Gastroesophageal sphincter (tissue), 4 donors: ENCODE results near the gene HBG2. TPM values are rescaled to one million over a fixed set of nuclear protein-coding genes. Genes with fewer than 3 reads are reported as not detected.

Source experiments
- ATAC-seq: fragments of 150-250 bp; one replicate; pipeline ENCODE4 v1.9.1; 2016; ENCODE audit warnings: mild to moderate bottlenecking, moderate library complexity
- H3K27ac ChIP-seq, 4 donors: fragments of 200-600 bp; sonication (generic) in 3 of 4; 1 replicate in 3 of 4; 2 replicates in 1 of 4; pipeline ENCODE4 v1.5.1; 2016 to 2019
- H3K27me3 ChIP-seq: fragments of 200-600 bp; sonication (generic); one replicate; pipeline ENCODE4 v1.5.1; 2019
- H3K36me3 ChIP-seq, 2 donors: fragments of 200-600 bp; sonication (generic); one replicate each; pipeline ENCODE4 v1.5.1; 2019; ENCODE audit warnings: control low read depth in 1 of 2
- H3K4me1 ChIP-seq, 3 donors: fragments of 200-600 bp; sonication (generic); 1 replicate in 2 of 3; 2 replicates in 1 of 3; pipeline ENCODE4 v1.5.1; 2016 to 2019; ENCODE audit warnings: control low read depth in 2 of 3
- H3K4me3 ChIP-seq, 2 donors: fragments of 200-600 bp; sonication (generic); one replicate each; pipeline ENCODE4 v1.5.1; 2019; ENCODE audit warnings: mild to moderate bottlenecking in 1 of 2, moderate library complexity in 1 of 2
- H3K9me3 ChIP-seq, 3 donors: fragments of 200-600 bp; sonication (generic); one replicate each; pipeline ENCODE4 v1.5.1; 2017 to 2019; ENCODE audit warnings: control low read depth in 2 of 3
- CTCF ChIP-seq, 4 experiments: fragments of 200-600 bp in 2 of 4; fragments of 450-650 bp in 2 of 4; sonication (generic) in 1 of 4; IDR thresholded peaks; one replicate each; pipeline ENCODE4 v1.5.1; 2017 to 2019; ENCODE audit warnings: antibody characterized with exemption in 4 of 4, mild to moderate bottlenecking in 2 of 4, moderate library complexity in 2 of 4
- EP300 ChIP-seq: sonication (generic); formaldehyde crosslinking; IDR thresholded peaks from one replicate; pipeline ENCODE4 v1.6.1; 2017; ENCODE audit warnings: antibody characterized with exemption, mild to moderate bottlenecking
- POLR2A ChIP-seq, 2 donors: fragments of 450-650 bp; IDR thresholded peaks; one replicate each; pipeline ENCODE4 v1.6.1; 2017; ENCODE audit warnings: antibody characterized with exemption in 2 of 2, mild to moderate bottlenecking in 2 of 2, moderate library complexity in 1 of 2
- POLR2AphosphoS5 ChIP-seq: sonication (generic); formaldehyde crosslinking; IDR thresholded peaks from one replicate; pipeline ENCODE4 v1.6.1; 2017; ENCODE audit warnings: antibody characterized with exemption
- WGBS, 2 donors: methylation state at CpG; one replicate each; pipeline ENCODE4 v1.1.5; 2018; ENCODE audit warnings: low coverage in 1 of 2; 5-methylcytosine and 5-hydroxymethylcytosine counted together
- total RNA-seq, 4 donors: library from RNA; depleted of rRNA; stranded (reverse); fragments of >200 nt; gene quantifications; one replicate each; pipeline ENCODE4 v1.1.0, GENCODE V29; 2016

Gene HBG2
- total RNA-seq, 4 donors from 2014 or later, result not detected

GRCh38 chr11:5238486-5238885, 16.1 kb downstream of the HBG2 start:
- H3K9me3 ChIP-seq, result no peaks in the 10 kb centered on the region
- no peaks in the 10 kb centered on the region for H3K36me3 ChIP-seq
- TF ChIP-seq POLR2A (IDR thresholded peaks at IDR 0.05) (no peak), EP300 (no peak), CTCF (IDR thresholded peaks at IDR 0.05) (no peak), POLR2AphosphoS5 (no peak)
- WGBS, 2 donors, result 20 to 27% methylated on average over 2 of the region's 2 CpGs
- no peak overlapping the region for H3K27ac ChIP-seq
- no peaks in the 10 kb centered on the region for H3K4me1 ChIP-seq
- no peak overlapping the region for H3K4me3 ChIP-seq
- ATAC-seq, result no peak
- H3K27me3 ChIP-seq, result no peaks in the 10 kb centered on the region

- H3K4me1 ChIP-seq, result no peaks in the 10 kb centered on the region
- no peak overlapping the region for H3K4me3 ChIP-seq
- H3K36me3 ChIP-seq, result no peaks in the 10 kb centered on the region
- H3K9me3 ChIP-seq, result no peaks in the 10 kb centered on the region
- TF ChIP-seq EP300 (no peak), POLR2A (IDR thresholded peaks at IDR 0.05) (no peak), CTCF (IDR thresholded peaks at IDR 0.05) (no peak), POLR2AphosphoS5 (no peak)
- ATAC-seq, result no peak
- 87 to 94% methylated on average over 2 of the region's 2 CpGs for WGBS, 2 donors
- H3K27ac ChIP-seq, result no peak overlapping the region
- no peaks in the 10 kb centered on the region for H3K27me3 ChIP-seq
Measured at GRCh38 chr11:5237420-5237819, 17.2 kb downstream of the HBG2 start.

GRCh38 chr11:5235364-5236095, 19.1 kb downstream of the HBG2 start:
- Histone ChIP-seq H3K36me3 (no peaks in the 10 kb centered on the region), H3K4me3 (no peak overlapping the region), H3K9me3 (no peaks in the 10 kb centered on the region), H3K27ac (no peak overlapping the region), H3K27me3 (no peaks in the 10 kb centered on the region), H3K4me1 (no peaks in the 10 kb centered on the region)
- 83 to 88% methylated on average over 5 of the region's 5 CpGs for WGBS, 2 donors
- TF ChIP-seq EP300 (no peak), POLR2A (IDR thresholded peaks at IDR 0.05) (no peak), POLR2AphosphoS5 (no peak), CTCF (IDR thresholded peaks at IDR 0.05) (no peak)
- ATAC-seq, result no peak

DNA sequence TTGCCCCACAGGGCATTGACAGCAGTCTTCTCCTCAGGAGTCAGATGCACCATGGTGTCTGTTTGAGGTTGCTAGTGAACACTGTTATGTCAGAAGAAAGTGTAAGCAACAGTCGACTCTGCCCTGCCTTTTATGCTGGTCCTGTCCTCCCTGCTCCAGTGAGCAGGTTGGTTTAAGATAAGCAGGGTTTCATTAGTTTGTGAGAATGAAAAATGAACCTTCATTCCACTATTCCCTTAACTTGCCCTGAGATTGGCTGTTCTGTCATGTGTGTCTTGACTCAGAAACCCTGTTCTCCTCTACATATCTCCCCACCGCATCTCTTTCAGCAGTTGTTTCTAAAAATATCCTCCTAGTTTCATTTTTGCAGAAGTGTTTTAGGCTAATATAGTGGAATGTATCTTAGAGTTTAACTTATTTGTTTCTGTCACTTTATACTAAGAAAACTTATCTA, 20.2 kb downstream of the HBG2 start, which contains the start of gene HBD:
HBD (minus strand) TSS at position 103 of the 454 bp plus-strand sequence; CDS start at position 53, 50 bp downstream.
- H3K36me3 ChIP-seq, result no peaks in the 10 kb centered on the region
- TF ChIP-seq POLR2A (IDR thresholded peaks at IDR 0.05) (no peak), POLR2AphosphoS5 (no peak), EP300 (no peak), CTCF (IDR thresholded peaks at IDR 0.05) (no peak)
- H3K27me3 ChIP-seq, result no peaks in the 10 kb centered on the region
- ATAC-seq, result no peak
- no peaks in the 10 kb centered on the region for H3K4me1 ChIP-seq
- no peak within 1 kb of the TSS for H3K27ac ChIP-seq
- H3K9me3 ChIP-seq, result no peaks in the 10 kb centered on the region
- no peak within 1 kb of the TSS for H3K4me3 ChIP-seq
- WGBS, 2 donors, result 11 to 13% methylated on average over 1 to 2 of the region's 2 CpGs

DNA sequence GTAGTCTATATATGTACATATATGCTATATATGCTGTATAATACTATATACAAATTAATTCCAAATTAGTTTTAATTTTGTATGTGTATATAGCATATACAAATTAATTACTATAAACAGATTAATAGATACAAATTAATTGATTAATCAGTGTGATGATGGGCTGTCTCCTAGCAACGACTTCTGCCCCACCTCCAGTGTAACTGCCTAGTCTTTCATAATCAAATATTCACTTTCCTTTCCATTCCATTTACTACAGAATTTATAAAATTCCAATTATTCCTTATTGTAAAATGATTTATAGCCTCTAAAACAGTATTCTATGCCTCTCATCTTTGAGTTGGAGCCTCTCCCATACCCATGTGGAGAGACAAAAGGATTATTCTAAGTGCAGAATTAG, 21.3 kb downstream of the HBG2 start:
- no peak for TF ChIP-seq POLR2AphosphoS5
- no peak for TF ChIP-seq CTCF (IDR thresholded peaks at IDR 0.05)
- TF ChIP-seq POLR2A (IDR thresholded peaks at IDR 0.05), result no peak
- no peak for TF ChIP-seq EP300
- Histone ChIP-seq H3K4me1 (no peaks in the 10 kb centered on the region), H3K9me3 (no peaks in the 10 kb centered on the region), H3K27me3 (no peaks in the 10 kb centered on the region), H3K36me3 (no peaks in the 10 kb centered on the region), H3K4me3 (no peak overlapping the region), H3K27ac (no peak overlapping the region)
- WGBS, 2 donors, result 81 to 89% methylated on average over 1 of the region's 1 CpG
- no peak for ATAC-seq
